HL-60 (cell line): ENCODE measurements around the gene CCM2L.

Source experiments
- DNase-seq, 2 experiments: peaks; one replicate each; pipeline ENCODE4 v3.0.0-alpha.2; 2010 to 2020; ENCODE audit warnings: low read depth in 1 of 2, low spot score in 1 of 2
- H3K27ac ChIP-seq: fragments of 250-450 bp; sonication (Bioruptor Pico); replicated peaks from 2 replicates; pipeline ENCODE4 v1.5.1; 2020; ENCODE audit warnings: mild to moderate bottlenecking, moderate library complexity
- H3K27me3 ChIP-seq: fragments of 250-450 bp; sonication (Bioruptor Pico); 2 replicates; pipeline ENCODE4 v1.5.1; 2021; ENCODE audit warnings: mild to moderate bottlenecking, moderate library complexity; ENCODE audit not compliant: insufficient read depth, poor library complexity, severe bottlenecking
- H3K4me3 ChIP-seq: replicated peaks from 2 replicates; pipeline ENCODE4 v1.5.1; 2011; ENCODE audit warnings: mild to moderate bottlenecking, control low read depth, low read length; ENCODE audit not compliant: insufficient read depth
- CTCF ChIP-seq: IDR thresholded peaks from one replicate; pipeline ENCODE4 v1.5.1; 2011; ENCODE audit warnings: low read length, control low read depth, inconsistent platforms; ENCODE audit not compliant: insufficient read depth
- GABPA ChIP-seq: IDR thresholded peaks from 2 replicates; pipeline ENCODE4 v1.6.1; 2012; ENCODE audit warnings: low read depth
- POLR2AphosphoS5 ChIP-seq: IDR thresholded peaks from 2 replicates; pipeline ENCODE4 v1.6.1; 2012; ENCODE audit warnings: low read depth
- REST ChIP-seq: IDR thresholded peaks from 2 replicates; pipeline ENCODE4 v1.6.1; 2012; ENCODE audit warnings: low read depth; ENCODE audit not compliant: insufficient replicate concordance
- SPI1 ChIP-seq: IDR thresholded peaks from 2 replicates; pipeline ENCODE4 v1.6.1; 2012; ENCODE audit warnings: low read depth, mild to moderate bottlenecking, borderline replicate concordance

Gene CCM2L

GRCh38 chr20:32056708-32057483 is 46.7 kb downstream of the CCM2L start:
- no peak overlapping the region for H3K4me3 ChIP-seq
- no peak for TF ChIP-seq POLR2AphosphoS5

GRCh38 chr20:32057656-32058184 is 47.5 kb downstream of the CCM2L start:
- H3K27ac ChIP-seq, result no peak overlapping the region
- TF ChIP-seq REST (no peak), POLR2AphosphoS5 (no peak), CTCF (no peak), GABPA (no peak), SPI1 (no peak)
- H3K27me3 ChIP-seq, result no peaks in the 10 kb centered on the region

More at GRCh38 chr20:32056708-32057483, 46.7 kb downstream of the CCM2L start:
- H3K27ac ChIP-seq, result peak overlapping the region; percentile 34
- H3K27me3 ChIP-seq, result no peaks in the 10 kb centered on the region
- DNase-seq, result no peak

GRCh38 chr20:32059189-32059588 is 49.0 kb downstream of the CCM2L start:
- no peak overlapping the region for H3K27ac ChIP-seq
- H3K27me3 ChIP-seq, result no peaks in the 10 kb centered on the region
- H3K4me3 ChIP-seq, result no peak overlapping the region
- DNase-seq, result no peak
- no peak for TF ChIP-seq POLR2AphosphoS5
- no peak for TF ChIP-seq CTCF
- TF ChIP-seq SPI1, result no peak
- no peak for TF ChIP-seq REST
- TF ChIP-seq GABPA, result no peak

More at GRCh38 chr20:32057656-32058184, 47.5 kb downstream of the CCM2L start:
- H3K4me3 ChIP-seq, result no peak overlapping the region
- DNase-seq, result no peak

- no peaks in the 10 kb centered on the region for H3K27me3 ChIP-seq
- H3K27ac ChIP-seq, result peak overlapping the region; percentile 83
- DNase-seq, result peak; percentile 65 to 98
- TF ChIP-seq REST (peak; percentile 52), GABPA (no peak; the same call in 1 of the 2 replicates), POLR2AphosphoS5 (peak; percentile 74), SPI1 (peak; percentile 95), CTCF (no peak)
- peak overlapping the region; percentile 24; the same call in 1 of the 2 replicates for H3K4me3 ChIP-seq
Observed at GRCh38 chr20:32062776-32063170, 52.5 kb downstream of the CCM2L start.
